ENCODE data around the gene WWC1. TPM values are rescaled to one million over a fixed set of nuclear protein-coding genes. Genes with fewer than 3 reads are reported as not detected.

The WWC1 gene
- 0.58 and 2.3 TPM in 2 replicates for total RNA-seq

GRCh38 chr5:168291342-168291963, at the start of gene WWC1:
TSS of gene WWC1 (plus strand) at chr5:168291645. CDS start at chr5:168292153, 508 bp downstream.

GRCh38 chr5:168486136-168486879, 194.9 kb downstream of the WWC1 start, which contains the start of gene RARS1:
TSS of gene RARS1 (plus strand) at chr5:168486471. CDS start at chr5:168486499, 28 bp downstream.

Other genes with a start within 250 kb of the WWC1 start
- gene RARS1, start 194.8 kb downstream of the WWC1 start, total RNA-seq: 153 and 239 TPM in 2 replicates
- gene FBLL1, start 237.7 kb downstream of the WWC1 start, total RNA-seq: 0.44 and 1.7 TPM in 2 replicates